A549 treated with CpdA at 1 μM for 4 hours (cell line): ENCODE results near the gene SUSD1. TPM values are rescaled to one million over a fixed set of nuclear protein-coding genes. Genes with fewer than 3 reads are reported as not detected.

Experiments used
- total RNA-seq: library from RNA; stranded (reverse); fragments of 200-300 nt; extraction: Qiagen RNA extraction; gene quantifications from 5 replicates; pipeline ENCODE4 v1.2.3, GENCODE V29; 2022; ENCODE audit warnings: low read depth

The SUSD1 gene
- total RNA-seq: 12.2 to 16.7 TPM (median 13.4 TPM) in 5 replicates

DNA sequence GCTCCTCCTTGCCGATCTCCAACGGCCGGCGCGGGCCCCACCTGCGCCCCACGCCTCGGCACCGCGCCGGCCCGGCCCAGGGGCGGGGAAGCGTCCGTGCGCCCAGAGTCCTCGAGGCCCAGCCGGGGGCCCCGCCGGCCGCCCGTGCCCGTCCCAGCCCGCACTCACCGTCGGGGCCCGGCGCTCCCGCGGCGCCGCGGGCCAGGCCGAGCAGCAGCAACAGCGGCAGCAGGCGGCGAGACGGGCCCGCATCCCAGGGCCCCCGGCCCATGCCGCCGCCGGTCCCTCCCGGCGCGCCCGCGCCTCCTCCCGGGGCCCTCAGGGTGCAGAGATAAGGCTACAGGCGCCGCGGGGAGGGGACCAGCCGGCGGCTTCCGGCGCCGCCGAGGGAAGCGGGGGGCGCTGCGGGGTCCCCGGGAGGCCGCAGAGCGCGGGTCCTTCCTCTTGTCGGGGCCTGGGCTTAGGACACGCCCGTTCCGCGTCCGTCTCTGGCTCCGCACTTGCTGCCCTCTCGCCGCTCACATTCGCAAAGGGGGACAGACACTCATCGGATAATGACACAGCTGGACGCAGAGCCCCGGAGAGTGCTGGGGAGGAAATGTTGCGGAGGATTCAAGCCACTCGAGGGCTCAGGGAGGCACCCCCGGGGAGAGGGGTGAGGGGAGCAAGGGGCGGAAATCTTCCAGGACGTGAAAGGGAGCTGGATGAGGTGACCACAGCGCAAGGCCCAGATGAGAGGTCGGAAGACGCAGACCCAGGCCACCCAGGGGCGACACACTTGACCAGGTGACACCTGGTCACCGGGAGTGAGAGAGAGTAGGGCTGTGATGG, at the start of gene SUSD1:
Gene SUSD1 (minus strand): TSS at position 333 of the 831 bp plus-strand sequence. CDS start 62 bp downstream, at position 271.

Other genes starting within 250 kb of the SUSD1 start
- gene PTBP3, start 158.3 kb upstream of the SUSD1 start, total RNA-seq: 27.3 to 37.3 TPM (median 31.3 TPM) in 5 replicates
- 25.1 to 30.8 TPM (median 27.1 TPM) in 5 replicates for gene HSDL2, start 204.8 kb upstream of the SUSD1 start, total RNA-seq